GM19438 (cell line): ENCODE results near the gene CHST7.
"Not testable (repeated sequence)": the region's sequence is repeated elsewhere in the genome, so short reads cannot be mapped to it uniquely, and the experiment has no call there.

Experiments used
- ATAC-seq: cut with Tn5 transposase; IDR thresholded peaks from one replicate; pipeline ENCODE4 v1.9.1; 2021; ENCODE audit warnings: low read depth; ENCODE audit not compliant: unreplicated experiment

The CHST7 gene

GRCh38 chrX:46573331-46573891 lies at the start of gene CHST7:
Gene CHST7 (plus strand): TSS chrX:46573765. CDS start chrX:46573932, 167 bp downstream.
- peak; percentile 29 for ATAC-seq

GRCh38 chrX:46528640-46529039 lies 44.9 kb upstream of the CHST7 start:
- ATAC-seq = not testable (repeated sequence)

- ATAC-seq = peak; percentile 66
These were observed 43.7 kb upstream of the CHST7 start for GRCh38 chrX:46529740-46530403.

- not testable (repeated sequence) for ATAC-seq
These were observed 43.1 kb upstream of the CHST7 start for GRCh38 chrX:46530404-46530908.

- no peak for ATAC-seq
These were observed 42.1 kb upstream of the CHST7 start for GRCh38 chrX:46531442-46531841.

GRCh38 chrX:46543441-46543840 lies 30.1 kb upstream of the CHST7 start:
- ATAC-seq = no peak

- not testable (repeated sequence) for ATAC-seq
These were observed 29.0 kb upstream of the CHST7 start for GRCh38 chrX:46544527-46544926.

GRCh38 chrX:46545111-46546005 lies 28.2 kb upstream of the CHST7 start, which contains the start of gene ZNF674:
Gene ZNF674 (minus strand): TSS chrX:46545421. CDS start chrX:46542087, 3,334 bp downstream.
- ATAC-seq = peak; percentile 84

- no peak for ATAC-seq
These were observed 25.7 kb upstream of the CHST7 start for GRCh38 chrX:46547857-46548256.

- no peak for ATAC-seq
These were observed 23.7 kb upstream of the CHST7 start for GRCh38 chrX:46549914-46550313.

GRCh38 chrX:46551494-46552128 lies 22.0 kb upstream of the CHST7 start:
- ATAC-seq = no peak

- no peak for ATAC-seq
These were observed 19.6 kb upstream of the CHST7 start for GRCh38 chrX:46553935-46554334.

- ATAC-seq = no peak
These were observed 18.6 kb upstream of the CHST7 start for GRCh38 chrX:46554942-46555341.

GRCh38 chrX:46559062-46559461 lies 14.5 kb upstream of the CHST7 start:
- no peak for ATAC-seq

- ATAC-seq = peak; percentile 96
These were observed 11.5 kb upstream of the CHST7 start for GRCh38 chrX:46561824-46562657.

- no peak for ATAC-seq
These were observed 6.2 kb upstream of the CHST7 start for GRCh38 chrX:46567388-46567787.

- ATAC-seq = no peak
These were observed 3.9 kb upstream of the CHST7 start for GRCh38 chrX:46569621-46570020.

- ATAC-seq = no peak
These were observed 1.9 kb upstream of the CHST7 start for GRCh38 chrX:46571423-46572339.
